A549 (cell line): ENCODE results near the gene RHBG.

Experiments used
- BHLHE40 ChIP-seq: IDR thresholded peaks from 2 replicates; pipeline ENCODE4 v1.6.1; 2012; ENCODE audit warnings: low read depth, low read length, inconsistent platforms
- EP300 ChIP-seq, 2 experiments: fragments of >200 bp; sonication (Bioruptor Twin); formaldehyde crosslinking; IDR thresholded peaks; 2 replicates in 1 of 2; 3 replicates in 1 of 2; pipeline ENCODE4 v1.6.1; 2016 to 2017
- KDM1A ChIP-seq: fragments of 200-600 bp; sonication (generic); IDR thresholded peaks from 2 replicates; pipeline ENCODE4 v1.6.1; 2016; ENCODE audit warnings: low read depth, mild to moderate bottlenecking
- MYC ChIP-seq: IDR thresholded peaks from 2 replicates; pipeline ENCODE4 v1.6.1; 2012; ENCODE audit warnings: mild to moderate bottlenecking, inconsistent platforms, low read length, improper control_type of control experiment, borderline replicate concordance
- POLR2A ChIP-seq: IDR thresholded peaks from 2 replicates; pipeline ENCODE4 v1.6.1; 2012; ENCODE audit warnings: mild to moderate bottlenecking, low read length
- RNF2 ChIP-seq: fragments of 200-600 bp; sonication (generic); IDR thresholded peaks from 2 replicates; pipeline ENCODE4 v1.6.1; 2016; ENCODE audit warnings: low read depth, mild to moderate bottlenecking, antibody characterized with exemption, moderate library complexity, borderline replicate concordance
- TP53 ChIP-seq: fragments of 250-450 bp; sonication (Bioruptor Pico); IDR thresholded peaks from 2 replicates; pipeline ENCODE4 v1.5.0; 2021; ENCODE audit warnings: mild to moderate bottlenecking, moderate library complexity
- TF ChIP-seq, protein P1 (sequence below): IDR thresholded peaks from 2 replicates; pipeline ENCODE4 v1.6.1; 2012
- TF ChIP-seq, protein P2 (sequence below): fragments of >200 bp; sonication (Bioruptor Twin); formaldehyde crosslinking; IDR thresholded peaks from 3 replicates; pipeline ENCODE4 v1.5.1; 2016
- TF ChIP-seq, protein P3 (sequence below): fragments of 450-650 bp; IDR thresholded peaks from 2 replicates; pipeline ENCODE4 v1.6.1; 2014; ENCODE audit warnings: antibody characterized with exemption
- TF ChIP-seq, protein P4 (sequence below): IDR thresholded peaks from 2 replicates; pipeline ENCODE4 v1.6.1; 2012
- TF ChIP-seq, protein P5 (sequence below): IDR thresholded peaks from 2 replicates; pipeline ENCODE4 v1.6.1; 2012; ENCODE audit warnings: low read depth, borderline replicate concordance
- TF ChIP-seq, protein P6 (sequence below): fragments of 200-600 bp; sonication (generic); IDR thresholded peaks from 2 replicates; pipeline ENCODE4 v1.6.1; 2016; ENCODE audit warnings: antibody characterized with exemption, mild to moderate bottlenecking, moderate library complexity

DNA sequence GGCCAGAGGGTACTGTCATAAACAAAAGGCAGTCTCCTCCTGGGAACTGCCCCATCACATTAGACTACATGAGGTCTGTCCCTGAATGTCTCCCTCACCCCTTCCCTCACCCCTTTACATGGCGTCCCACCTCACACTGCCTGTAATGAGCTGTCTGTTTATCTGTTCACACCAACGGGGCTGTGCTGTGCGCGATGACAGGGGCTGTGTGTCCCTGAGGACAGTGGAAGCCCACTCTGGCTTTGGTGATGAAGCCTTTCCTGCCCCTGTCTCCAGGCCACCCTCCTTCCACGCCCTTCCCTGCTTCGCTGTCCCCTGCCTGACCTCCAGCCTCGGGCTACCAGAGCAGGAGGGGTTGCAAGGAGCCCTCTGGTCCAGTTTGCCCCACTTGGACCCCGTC is 22.7 kb downstream of the RHBG start:
- TF ChIP-seq, protein P1, sequence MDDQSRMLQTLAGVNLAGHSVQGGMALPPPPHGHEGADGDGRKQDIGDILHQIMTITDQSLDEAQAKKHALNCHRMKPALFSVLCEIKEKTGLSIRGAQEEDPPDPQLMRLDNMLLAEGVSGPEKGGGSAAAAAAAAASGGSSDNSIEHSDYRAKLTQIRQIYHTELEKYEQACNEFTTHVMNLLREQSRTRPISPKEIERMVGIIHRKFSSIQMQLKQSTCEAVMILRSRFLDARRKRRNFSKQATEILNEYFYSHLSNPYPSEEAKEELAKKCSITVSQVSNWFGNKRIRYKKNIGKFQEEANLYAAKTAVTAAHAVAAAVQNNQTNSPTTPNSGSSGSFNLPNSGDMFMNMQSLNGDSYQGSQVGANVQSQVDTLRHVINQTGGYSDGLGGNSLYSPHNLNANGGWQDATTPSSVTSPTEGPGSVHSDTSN = no peak
- TF ChIP-seq, protein P2, sequence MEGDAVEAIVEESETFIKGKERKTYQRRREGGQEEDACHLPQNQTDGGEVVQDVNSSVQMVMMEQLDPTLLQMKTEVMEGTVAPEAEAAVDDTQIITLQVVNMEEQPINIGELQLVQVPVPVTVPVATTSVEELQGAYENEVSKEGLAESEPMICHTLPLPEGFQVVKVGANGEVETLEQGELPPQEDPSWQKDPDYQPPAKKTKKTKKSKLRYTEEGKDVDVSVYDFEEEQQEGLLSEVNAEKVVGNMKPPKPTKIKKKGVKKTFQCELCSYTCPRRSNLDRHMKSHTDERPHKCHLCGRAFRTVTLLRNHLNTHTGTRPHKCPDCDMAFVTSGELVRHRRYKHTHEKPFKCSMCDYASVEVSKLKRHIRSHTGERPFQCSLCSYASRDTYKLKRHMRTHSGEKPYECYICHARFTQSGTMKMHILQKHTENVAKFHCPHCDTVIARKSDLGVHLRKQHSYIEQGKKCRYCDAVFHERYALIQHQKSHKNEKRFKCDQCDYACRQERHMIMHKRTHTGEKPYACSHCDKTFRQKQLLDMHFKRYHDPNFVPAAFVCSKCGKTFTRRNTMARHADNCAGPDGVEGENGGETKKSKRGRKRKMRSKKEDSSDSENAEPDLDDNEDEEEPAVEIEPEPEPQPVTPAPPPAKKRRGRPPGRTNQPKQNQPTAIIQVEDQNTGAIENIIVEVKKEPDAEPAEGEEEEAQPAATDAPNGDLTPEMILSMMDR = no peak
- TF ChIP-seq, protein P3, sequence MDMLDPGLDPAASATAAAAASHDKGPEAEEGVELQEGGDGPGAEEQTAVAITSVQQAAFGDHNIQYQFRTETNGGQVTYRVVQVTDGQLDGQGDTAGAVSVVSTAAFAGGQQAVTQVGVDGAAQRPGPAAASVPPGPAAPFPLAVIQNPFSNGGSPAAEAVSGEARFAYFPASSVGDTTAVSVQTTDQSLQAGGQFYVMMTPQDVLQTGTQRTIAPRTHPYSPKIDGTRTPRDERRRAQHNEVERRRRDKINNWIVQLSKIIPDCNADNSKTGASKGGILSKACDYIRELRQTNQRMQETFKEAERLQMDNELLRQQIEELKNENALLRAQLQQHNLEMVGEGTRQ = no peak
- TF ChIP-seq RNF2 (no peak), EP300 (IDR thresholded peaks at IDR 0.05) (no peak), MYC (no peak), TP53 (no peak), KDM1A (no peak), BHLHE40 (no peak), POLR2A (no peak)
- TF ChIP-seq, protein P4, sequence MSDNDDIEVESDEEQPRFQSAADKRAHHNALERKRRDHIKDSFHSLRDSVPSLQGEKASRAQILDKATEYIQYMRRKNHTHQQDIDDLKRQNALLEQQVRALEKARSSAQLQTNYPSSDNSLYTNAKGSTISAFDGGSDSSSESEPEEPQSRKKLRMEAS = no peak
- TF ChIP-seq, protein P5, sequence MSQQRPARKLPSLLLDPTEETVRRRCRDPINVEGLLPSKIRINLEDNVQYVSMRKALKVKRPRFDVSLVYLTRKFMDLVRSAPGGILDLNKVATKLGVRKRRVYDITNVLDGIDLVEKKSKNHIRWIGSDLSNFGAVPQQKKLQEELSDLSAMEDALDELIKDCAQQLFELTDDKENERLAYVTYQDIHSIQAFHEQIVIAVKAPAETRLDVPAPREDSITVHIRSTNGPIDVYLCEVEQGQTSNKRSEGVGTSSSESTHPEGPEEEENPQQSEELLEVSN = no peak
- TF ChIP-seq, protein P6, sequence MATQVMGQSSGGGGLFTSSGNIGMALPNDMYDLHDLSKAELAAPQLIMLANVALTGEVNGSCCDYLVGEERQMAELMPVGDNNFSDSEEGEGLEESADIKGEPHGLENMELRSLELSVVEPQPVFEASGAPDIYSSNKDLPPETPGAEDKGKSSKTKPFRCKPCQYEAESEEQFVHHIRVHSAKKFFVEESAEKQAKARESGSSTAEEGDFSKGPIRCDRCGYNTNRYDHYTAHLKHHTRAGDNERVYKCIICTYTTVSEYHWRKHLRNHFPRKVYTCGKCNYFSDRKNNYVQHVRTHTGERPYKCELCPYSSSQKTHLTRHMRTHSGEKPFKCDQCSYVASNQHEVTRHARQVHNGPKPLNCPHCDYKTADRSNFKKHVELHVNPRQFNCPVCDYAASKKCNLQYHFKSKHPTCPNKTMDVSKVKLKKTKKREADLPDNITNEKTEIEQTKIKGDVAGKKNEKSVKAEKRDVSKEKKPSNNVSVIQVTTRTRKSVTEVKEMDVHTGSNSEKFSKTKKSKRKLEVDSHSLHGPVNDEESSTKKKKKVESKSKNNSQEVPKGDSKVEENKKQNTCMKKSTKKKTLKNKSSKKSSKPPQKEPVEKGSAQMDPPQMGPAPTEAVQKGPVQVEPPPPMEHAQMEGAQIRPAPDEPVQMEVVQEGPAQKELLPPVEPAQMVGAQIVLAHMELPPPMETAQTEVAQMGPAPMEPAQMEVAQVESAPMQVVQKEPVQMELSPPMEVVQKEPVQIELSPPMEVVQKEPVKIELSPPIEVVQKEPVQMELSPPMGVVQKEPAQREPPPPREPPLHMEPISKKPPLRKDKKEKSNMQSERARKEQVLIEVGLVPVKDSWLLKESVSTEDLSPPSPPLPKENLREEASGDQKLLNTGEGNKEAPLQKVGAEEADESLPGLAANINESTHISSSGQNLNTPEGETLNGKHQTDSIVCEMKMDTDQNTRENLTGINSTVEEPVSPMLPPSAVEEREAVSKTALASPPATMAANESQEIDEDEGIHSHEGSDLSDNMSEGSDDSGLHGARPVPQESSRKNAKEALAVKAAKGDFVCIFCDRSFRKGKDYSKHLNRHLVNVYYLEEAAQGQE = no peak
